Fibroblast of mammary gland (primary cell): ENCODE data around the gene EXOC6.

Experiments
- DNase-seq: peaks from one replicate; pipeline ENCODE4 v3.0.0-alpha.2; 2010; ENCODE audit warnings: low read depth
- H3K4me3 ChIP-seq: 2 replicates; pipeline ENCODE4 v1.5.1; 2011; ENCODE audit warnings: low read depth, mild to moderate bottlenecking, low read length, moderate library complexity; ENCODE audit not compliant: control insufficient read depth
- CTCF ChIP-seq: conservative IDR thresholded peaks from 2 replicates; pipeline ENCODE4 v1.5.1; 2011; ENCODE audit warnings: low read depth, low read length, inconsistent platforms; ENCODE audit not compliant: control insufficient read depth, insufficient read depth

Gene EXOC6

DNA sequence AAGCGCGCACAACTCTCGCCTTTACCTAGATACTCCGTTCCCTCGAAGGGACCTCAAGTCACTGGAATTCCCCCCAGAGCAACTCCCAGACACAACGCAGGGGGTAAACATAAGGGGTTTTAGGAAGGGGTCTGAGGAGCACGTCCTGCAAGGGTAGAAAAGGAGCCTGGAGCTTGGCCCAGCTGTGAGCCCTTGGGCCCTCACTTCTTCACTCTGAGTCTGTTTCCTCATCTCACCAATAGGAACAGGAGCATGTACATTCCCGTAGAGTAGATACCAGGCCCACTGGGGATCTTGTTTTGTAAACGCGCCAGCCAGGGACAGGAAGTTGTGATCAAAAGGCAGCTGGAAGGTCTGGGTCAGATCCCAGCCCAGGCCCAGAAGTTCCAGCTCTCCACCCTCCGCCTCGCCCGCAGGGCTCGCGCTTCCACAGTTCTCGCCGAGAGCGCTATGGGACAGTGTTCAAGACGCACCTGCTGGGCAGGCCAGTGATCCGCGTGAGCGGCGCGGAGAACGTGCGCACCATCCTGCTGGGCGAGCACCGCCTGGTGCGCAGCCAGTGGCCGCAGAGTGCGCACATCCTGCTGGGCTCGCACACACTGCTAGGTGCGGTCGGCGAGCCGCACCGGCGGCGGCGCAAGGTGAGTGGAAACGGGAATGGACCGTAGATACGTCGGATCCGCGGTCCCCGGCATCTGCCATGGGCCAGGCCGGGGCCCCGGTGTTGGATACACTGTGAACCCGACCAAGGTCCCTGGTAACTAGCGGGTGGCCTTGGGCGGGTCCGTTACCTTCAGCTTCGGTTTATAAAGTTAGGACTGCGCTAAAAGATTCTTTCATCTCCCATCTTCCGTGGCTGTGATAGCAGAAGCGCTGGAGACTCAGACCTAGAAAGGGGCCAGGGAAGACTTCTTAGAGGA lies 213.5 kb downstream of the EXOC6 start:
- DNase-seq = no peak
- no peak for TF ChIP-seq CTCF
- peak overlapping the region; percentile 13 for H3K4me3 ChIP-seq

DNA sequence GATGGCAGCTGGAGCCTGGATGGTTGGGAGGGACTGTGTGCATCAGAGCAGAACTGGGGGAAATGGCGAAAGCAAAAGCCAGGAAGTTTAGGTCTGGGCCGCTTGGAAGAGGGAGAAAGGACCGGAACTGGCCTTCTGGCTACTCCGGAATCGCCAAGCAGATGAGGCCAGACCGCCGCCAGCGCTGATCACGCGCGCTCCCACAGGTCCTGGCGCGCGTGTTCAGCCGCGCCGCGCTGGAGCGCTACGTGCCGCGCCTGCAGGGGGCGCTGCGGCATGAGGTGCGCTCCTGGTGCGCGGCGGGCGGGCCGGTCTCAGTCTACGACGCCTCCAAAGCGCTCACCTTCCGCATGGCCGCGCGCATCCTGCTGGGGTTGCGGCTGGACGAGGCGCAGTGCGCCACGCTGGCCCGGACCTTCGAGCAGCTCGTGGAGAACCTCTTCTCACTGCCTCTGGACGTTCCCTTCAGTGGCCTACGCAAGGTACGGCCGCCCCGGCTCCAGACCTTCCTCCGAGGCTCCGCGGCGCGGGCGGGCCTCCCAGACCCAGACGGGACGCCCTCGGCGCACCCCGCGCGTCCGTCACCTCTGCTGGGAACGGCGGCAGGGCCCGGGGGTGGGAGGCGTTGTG lies 214.3 kb downstream of the EXOC6 start:
- peak overlapping the region; percentile 13 for H3K4me3 ChIP-seq
- no peak for TF ChIP-seq CTCF
- peak; percentile 30 for DNase-seq

GRCh38 chr10:93063144-93063976 lies 215.0 kb downstream of the EXOC6 start:
- TF ChIP-seq CTCF = no peak
- H3K4me3 ChIP-seq = no peak overlapping the region
- no peak for DNase-seq

DNA sequence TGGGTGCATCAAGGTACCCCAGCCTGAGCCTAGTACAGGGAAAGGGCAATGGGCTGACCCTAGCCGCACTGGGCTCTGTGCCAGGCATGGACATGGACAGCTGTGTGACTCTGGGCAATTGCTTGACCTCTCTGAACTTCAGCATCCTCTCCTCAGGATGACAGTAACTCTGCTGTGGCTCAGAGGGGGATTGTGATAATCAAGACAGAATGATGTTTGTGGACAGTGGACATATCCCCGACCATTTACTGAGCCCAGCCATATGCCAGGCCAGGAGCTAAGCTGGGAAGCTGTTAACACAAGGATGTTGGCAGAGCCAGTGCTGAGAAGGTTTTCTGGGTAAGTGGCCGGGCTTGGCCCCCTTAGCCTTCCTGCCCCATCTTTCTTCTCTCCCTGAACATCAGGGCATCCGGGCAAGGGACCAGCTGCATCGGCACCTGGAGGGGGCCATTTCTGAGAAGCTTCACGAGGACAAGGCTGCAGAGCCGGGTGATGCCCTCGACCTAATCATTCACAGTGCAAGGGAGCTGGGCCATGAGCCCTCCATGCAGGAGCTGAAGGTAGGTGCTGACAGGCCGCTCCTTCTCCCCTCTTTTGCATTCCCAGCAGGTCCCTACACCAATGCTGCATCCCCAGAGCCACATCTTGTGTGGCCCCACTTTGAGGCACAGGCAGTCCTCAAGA lies 215.8 kb downstream of the EXOC6 start:
- no peak for DNase-seq
- TF ChIP-seq CTCF = no peak
- no peak overlapping the region for H3K4me3 ChIP-seq

- no peak for DNase-seq
- no peak for TF ChIP-seq CTCF
- no peak overlapping the region for H3K4me3 ChIP-seq
These were observed 216.7 kb downstream of the EXOC6 start for GRCh38 chr10:93064874-93065660.
